Stimulated activated naive CD8-positive, alpha-beta T cell treated with anti-CD3 and anti-CD28 coated beads, Interleukin-15, amount 100 ng/mL, for 72 hours (primary cell): Measurements from ENCODE around the gene LCN12.
A peak's percentile ranks its signal among the peaks of the same experiment; 100 is the strongest.

Experiments
- ATAC-seq: fragments of 150-1000 bp; cut with Tn5 transposase; 2 replicates; pipeline ENCODE4 v1.10.0; 2021; ENCODE audit warnings: mild to moderate bottlenecking, moderate library complexity
- DNase-seq, 2 donors: peaks; one replicate each; pipeline ENCODE4 v3.0.0; 2021 to 2022
- H3K27ac Mint-ChIP-seq, 2 donors: one replicate each; pipeline ENCODE4 v1.8.0; 2022; ENCODE audit warnings: mild to moderate bottlenecking in 2 of 2, mixed read lengths in 2 of 2, moderate library complexity in 2 of 2
- H3K27me3 Mint-ChIP-seq: one replicate; pipeline ENCODE4 v1.8.0; 2022; ENCODE audit warnings: mixed read lengths
- H3K4me1 Mint-ChIP-seq: one replicate; pipeline ENCODE4 v1.8.0; 2022; ENCODE audit warnings: mild to moderate bottlenecking, mixed read lengths
- H3K4me3 Mint-ChIP-seq, 2 donors: one replicate each; pipeline ENCODE4 v1.8.0; 2022; ENCODE audit warnings: mild to moderate bottlenecking in 2 of 2, mixed read lengths in 2 of 2, moderate library complexity in 1 of 2
- H3K9me3 Mint-ChIP-seq, 2 donors: one replicate each; pipeline ENCODE4 v1.8.0; 2022; ENCODE audit warnings: mixed read lengths in 2 of 2

LCN12 gene

GRCh38 chr9:136947028-136947891 lies 4.8 kb upstream of the LCN12 start:
- peaks cover 44% of the 10 kb centered on the region for H3K4me1 Mint-ChIP-seq
- DNase-seq, result no peak
- no peak for ATAC-seq
- H3K27ac Mint-ChIP-seq, result peak overlapping the region in 1 of 2 donors; percentile 4
- no peak overlapping the region for H3K4me3 Mint-ChIP-seq
- H3K9me3 Mint-ChIP-seq, result no peaks in the 10 kb centered on the region
- H3K27me3 Mint-ChIP-seq, result no peaks in the 10 kb centered on the region

- H3K27me3 Mint-ChIP-seq, result no peaks in the 10 kb centered on the region
- peak overlapping the region in 1 of 2 donors; percentile 48 for H3K27ac Mint-ChIP-seq
- ATAC-seq, result no peak
- H3K4me1 Mint-ChIP-seq, result peaks cover 39% of the 10 kb centered on the region
- no peaks in the 10 kb centered on the region for H3K9me3 Mint-ChIP-seq
- H3K4me3 Mint-ChIP-seq, result peak overlapping the region in 1 of 2 donors; percentile 33
- DNase-seq, result no peak
These were observed 4.0 kb upstream of the LCN12 start for GRCh38 chr9:136947955-136948510.

GRCh38 chr9:136949239-136949816 lies 2.7 kb upstream of the LCN12 start:
- Mint-ChIP-seq H3K4me3 (peak overlapping the region; percentile 83 to 87), H3K4me1 (peaks cover 34% of the 10 kb centered on the region), H3K9me3 (no peaks in the 10 kb centered on the region), H3K27me3 (no peaks in the 10 kb centered on the region), H3K27ac (peak overlapping the region; percentile 61 to 71)
- ATAC-seq, result no peak
- DNase-seq, result no peak

GRCh38 chr9:136949817-136950655 lies 2.0 kb upstream of the LCN12 start:
- Mint-ChIP-seq H3K4me1 (peaks cover 29% of the 10 kb centered on the region), H3K9me3 (no peaks in the 10 kb centered on the region), H3K4me3 (peak overlapping the region; percentile 90 to 96), H3K27ac (peak overlapping the region; percentile 91 to 93), H3K27me3 (no peaks in the 10 kb centered on the region)
- peak; percentile 91 for ATAC-seq
- DNase-seq, result peak; percentile 93 to 97

- no peak for DNase-seq
- H3K27ac Mint-ChIP-seq, result peak overlapping the region; percentile 91 to 93
- H3K4me3 Mint-ChIP-seq, result peak overlapping the region; percentile 90 to 96
- no peaks in the 10 kb centered on the region for H3K9me3 Mint-ChIP-seq
- H3K4me1 Mint-ChIP-seq, result peaks cover 24% of the 10 kb centered on the region
- no peak for ATAC-seq
- H3K27me3 Mint-ChIP-seq, result no peaks in the 10 kb centered on the region
These were observed 1.3 kb upstream of the LCN12 start for GRCh38 chr9:136950656-136951276.

DNA sequence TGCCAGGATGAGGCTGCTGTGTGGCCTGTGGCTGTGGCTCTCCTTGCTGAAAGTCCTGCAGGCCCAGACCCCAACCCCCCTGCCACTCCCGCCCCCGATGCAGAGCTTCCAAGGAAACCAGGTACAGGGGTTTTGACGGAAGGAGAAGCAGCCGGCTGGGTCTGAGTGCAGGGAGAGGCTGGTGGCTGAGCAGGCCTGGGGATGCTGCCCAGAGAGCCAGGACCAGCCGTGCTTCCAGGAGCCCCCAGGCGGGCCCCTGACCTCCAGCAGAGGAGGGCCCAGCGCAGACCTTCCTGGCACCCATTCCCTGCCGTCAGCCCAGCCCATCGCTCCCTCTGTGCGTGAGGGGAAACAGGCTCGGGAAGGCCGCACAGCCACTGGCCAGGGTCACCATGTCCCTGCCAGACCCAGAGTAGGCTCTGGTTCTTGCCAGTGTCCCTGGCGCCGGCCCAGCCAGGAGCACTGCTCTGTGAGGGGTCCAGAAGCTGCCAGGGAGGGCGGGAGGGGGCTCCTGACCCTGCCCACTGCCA lies 313 bp downstream of the LCN12 start:
- DNase-seq, result no peak
- no peak for ATAC-seq
- H3K27me3 Mint-ChIP-seq, result no peaks in the 10 kb centered on the region
- no peak overlapping the region for H3K4me3 Mint-ChIP-seq
- no peak overlapping the region for H3K27ac Mint-ChIP-seq
- peaks cover 9 to 13% of the 10 kb centered on the region in 2 donors for H3K9me3 Mint-ChIP-seq
- peaks cover 19% of the 10 kb centered on the region for H3K4me1 Mint-ChIP-seq

DNA sequence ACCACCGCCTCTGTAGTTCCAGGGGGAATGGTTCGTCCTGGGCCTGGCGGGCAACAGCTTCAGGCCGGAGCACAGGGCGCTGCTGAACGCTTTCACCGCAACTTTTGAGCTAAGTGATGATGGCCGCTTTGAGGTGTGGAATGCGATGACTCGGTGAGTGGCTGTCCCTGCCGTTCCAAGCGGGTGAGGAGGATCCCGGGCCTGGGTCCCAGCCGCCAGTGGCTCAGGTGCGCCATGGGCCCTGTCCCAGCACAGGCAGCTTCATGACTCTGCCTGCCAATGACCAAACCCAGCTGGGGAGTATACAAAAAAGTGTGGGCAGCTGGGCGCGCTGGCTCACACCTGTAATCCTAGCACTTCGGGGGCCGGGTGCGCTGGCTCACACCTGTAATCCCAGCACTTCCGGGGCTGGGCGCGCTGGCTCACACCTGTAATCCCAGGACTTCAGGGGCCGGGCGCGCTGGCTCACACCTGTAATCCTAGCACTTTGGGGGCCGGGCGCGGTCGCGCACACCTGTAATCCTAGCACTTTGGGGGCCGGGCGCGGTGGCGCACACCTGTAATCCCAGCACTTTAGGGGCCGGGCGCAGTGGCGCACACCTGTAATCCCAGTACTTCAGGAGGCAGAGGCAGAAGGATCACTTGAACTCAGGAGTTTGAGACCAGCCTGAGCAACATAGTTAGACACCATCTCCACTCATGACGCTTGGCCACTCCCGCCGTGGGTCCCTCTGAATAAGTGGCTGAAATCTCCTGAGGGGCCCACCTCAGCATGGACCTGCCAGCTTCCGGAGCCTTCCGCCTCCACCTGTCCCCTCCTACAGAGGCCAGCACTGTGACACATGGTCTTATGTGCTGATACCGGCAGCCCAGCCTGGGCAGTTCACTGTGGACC lies 1.1 kb downstream of the LCN12 start:
- H3K4me3 Mint-ChIP-seq, result no peak overlapping the region
- H3K27me3 Mint-ChIP-seq, result no peaks in the 10 kb centered on the region
- no peak overlapping the region for H3K27ac Mint-ChIP-seq
- ATAC-seq, result no peak
- peaks cover 12% of the 10 kb centered on the region for H3K4me1 Mint-ChIP-seq
- no peak for DNase-seq
- H3K9me3 Mint-ChIP-seq, result peaks cover 9 to 13% of the 10 kb centered on the region in 2 donors

- H3K27me3 Mint-ChIP-seq, result no peaks in the 10 kb centered on the region
- DNase-seq, result no peak
- H3K27ac Mint-ChIP-seq, result no peak overlapping the region
- peaks cover 9 to 13% of the 10 kb centered on the region in 2 donors for H3K9me3 Mint-ChIP-seq
- no peak for ATAC-seq
- peaks cover 17% of the 10 kb centered on the region for H3K4me1 Mint-ChIP-seq
- H3K4me3 Mint-ChIP-seq, result no peak overlapping the region
These were observed 1.7 kb downstream of the LCN12 start for GRCh38 chr9:136953771-136954269.

- ATAC-seq (peak; percentile 5), DNase-seq (no peak)
- H3K9me3 Mint-ChIP-seq, result peaks cover 9 to 13% of the 10 kb centered on the region in 2 donors
- no peak overlapping the region for H3K27ac Mint-ChIP-seq
- H3K27me3 Mint-ChIP-seq, result no peaks in the 10 kb centered on the region
- no peak overlapping the region for H3K4me3 Mint-ChIP-seq
- H3K4me1 Mint-ChIP-seq, result peaks cover 23% of the 10 kb centered on the region
These were observed 2.4 kb downstream of the LCN12 start for GRCh38 chr9:136954270-136955083.

DNA sequence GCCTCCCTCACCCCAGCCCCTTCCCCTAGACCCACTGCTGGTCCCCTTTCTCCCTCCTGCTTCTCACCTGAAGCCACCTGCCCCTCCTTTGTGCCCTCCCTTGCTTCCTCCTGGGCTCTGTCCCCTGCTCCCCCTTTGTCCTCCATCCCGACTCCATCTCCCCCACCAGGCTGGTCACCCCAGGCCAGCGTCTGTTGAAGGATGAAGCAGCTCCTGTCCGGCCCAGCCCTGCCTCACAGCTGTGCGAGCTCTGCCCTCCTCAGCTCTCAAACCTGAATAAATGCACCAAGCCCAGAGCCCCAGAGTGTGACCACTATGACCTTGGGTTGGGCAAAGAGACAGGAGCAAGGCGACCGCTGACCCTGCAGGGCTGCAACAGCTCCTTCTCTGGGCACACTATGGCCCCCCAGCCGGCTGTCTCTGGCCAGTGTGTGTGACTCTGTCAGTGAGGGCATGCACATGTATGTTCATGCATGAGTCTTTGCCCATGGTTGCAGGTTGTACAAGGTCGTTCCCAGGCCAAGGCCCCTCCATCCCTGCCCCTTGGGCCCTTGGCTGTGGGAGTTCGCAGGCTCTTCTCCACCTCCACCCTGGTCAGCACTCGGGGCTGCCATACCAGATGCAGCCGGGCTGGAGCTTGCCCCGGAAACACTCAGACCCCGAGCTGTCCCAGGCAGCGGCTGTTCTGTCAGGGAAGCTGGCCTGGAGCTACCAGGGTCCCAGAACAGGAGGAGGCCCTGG lies 3.3 kb downstream of the LCN12 start:
- no peaks in the 10 kb centered on the region for H3K27me3 Mint-ChIP-seq
- H3K4me3 Mint-ChIP-seq, result no peak overlapping the region
- peaks cover 26% of the 10 kb centered on the region for H3K4me1 Mint-ChIP-seq
- H3K9me3 Mint-ChIP-seq, result peaks cover 9 to 13% of the 10 kb centered on the region in 2 donors
- peak overlapping the region in 1 of 2 donors; percentile 52 for H3K27ac Mint-ChIP-seq
- ATAC-seq (no peak), DNase-seq (no peak)

DNA sequence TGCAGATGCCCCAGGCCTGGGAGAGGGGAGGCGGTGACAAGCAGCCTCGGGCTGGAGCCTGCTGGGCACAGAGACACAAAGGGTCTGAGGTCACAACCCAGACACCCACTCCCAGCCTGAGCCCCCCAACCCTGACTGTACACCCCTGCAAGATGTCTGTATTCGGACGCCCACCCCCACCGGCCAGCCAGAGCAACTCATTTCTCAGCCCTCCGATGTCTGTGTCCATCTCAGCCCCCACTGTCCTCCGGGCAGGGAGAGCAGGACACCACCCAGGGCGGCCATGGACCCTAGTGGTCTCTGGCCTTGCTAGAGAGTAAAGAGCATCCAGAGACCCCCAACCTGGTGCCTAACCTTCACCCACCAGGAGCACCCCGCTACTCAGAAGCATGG lies 3.9 kb downstream of the LCN12 start:
- DNase-seq, result no peak
- Mint-ChIP-seq H3K9me3 (peaks cover 9 to 13% of the 10 kb centered on the region in 2 donors), H3K27ac (no peak overlapping the region), H3K4me1 (peaks cover 28% of the 10 kb centered on the region), H3K4me3 (no peak overlapping the region), H3K27me3 (no peaks in the 10 kb centered on the region)
- no peak for ATAC-seq

GRCh38 chr9:136956604-136957003 lies 4.5 kb downstream of the LCN12 start:
- ATAC-seq, result no peak
- H3K27ac Mint-ChIP-seq, result peak overlapping the region in 1 of 2 donors; percentile 14
- H3K27me3 Mint-ChIP-seq, result no peaks in the 10 kb centered on the region
- no peak overlapping the region for H3K4me3 Mint-ChIP-seq
- H3K4me1 Mint-ChIP-seq, result peaks cover 35% of the 10 kb centered on the region
- no peak for DNase-seq
- peaks cover 9 to 13% of the 10 kb centered on the region in 2 donors for H3K9me3 Mint-ChIP-seq

DNA sequence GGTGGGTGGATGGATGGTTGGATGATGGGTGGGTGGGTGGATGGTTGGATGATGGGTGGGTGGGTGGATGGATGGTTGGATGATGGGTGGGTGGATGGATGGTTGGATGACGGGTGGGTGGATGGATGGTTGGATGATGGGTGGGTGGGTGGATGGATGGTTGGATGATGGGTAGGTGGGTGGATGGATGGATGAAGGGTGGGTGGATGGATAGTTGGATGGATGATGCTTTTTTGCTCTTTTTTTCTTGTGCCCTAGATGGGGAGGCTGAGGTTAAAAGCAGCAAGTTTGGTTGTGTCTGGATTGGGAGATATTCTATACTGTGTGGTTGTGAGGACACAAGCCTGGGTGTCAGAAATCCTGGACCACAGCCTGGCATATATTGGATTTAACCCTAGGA lies 5.4 kb downstream of the LCN12 start:
- Mint-ChIP-seq H3K27me3 (no peaks in the 10 kb centered on the region), H3K27ac (no peak overlapping the region), H3K4me3 (no peak overlapping the region), H3K9me3 (peaks cover 9 to 13% of the 10 kb centered on the region in 2 donors), H3K4me1 (peaks cover 39% of the 10 kb centered on the region)
- DNase-seq (no peak), ATAC-seq (no peak)
